GM23338 (cell line): ENCODE results near the gene AP3B2. TPM values are rescaled to one million over a fixed set of nuclear protein-coding genes. Genes with fewer than 3 reads are reported as not detected.

Experiments
- ATAC-seq: fragments of 200-7000 bp; cut with Tn5 transposase; 3 replicates; pipeline ENCODE4 v1.9.1; 2020
- DNase-seq: peaks from one replicate; pipeline ENCODE4 v3.0.0-alpha.2; 2015; ENCODE audit warnings: low spot score
- H2AFZ ChIP-seq: fragments of 200-600 bp; sonication (generic); 2 replicates; pipeline ENCODE4 v1.8.0; 2016; ENCODE audit warnings: antibody characterized with exemption, mild to moderate bottlenecking, moderate library complexity
- H3F3A ChIP-seq: fragments of 200-600 bp; sonication (generic); replicated peaks from 2 replicates; pipeline ENCODE4 v1.8.0; 2017; ENCODE audit warnings: antibody characterized with exemption, mixed run types, low read depth
- H3K27ac ChIP-seq: fragments of 200-600 bp; sonication (generic); 2 replicates; pipeline ENCODE4 v1.6.1; 2016; ENCODE audit warnings: low read depth
- H3K27me3 ChIP-seq: fragments of 200-600 bp; sonication (generic); 2 replicates; pipeline ENCODE4 v1.8.0; 2016; ENCODE audit warnings: mild to moderate bottlenecking, mixed run types, moderate library complexity; ENCODE audit not compliant: insufficient read depth
- H3K36me3 ChIP-seq: fragments of 200-600 bp; sonication (generic); 2 replicates; pipeline ENCODE4 v1.8.0; 2016; ENCODE audit warnings: mild to moderate bottlenecking; ENCODE audit not compliant: insufficient read depth
- H3K4me1 ChIP-seq: fragments of 200-600 bp; sonication (generic); 2 replicates; pipeline ENCODE4 v1.8.0; 2016; ENCODE audit warnings: mild to moderate bottlenecking, moderate library complexity; ENCODE audit not compliant: insufficient read depth
- H3K4me2 ChIP-seq: fragments of 200-600 bp; sonication (generic); 2 replicates; pipeline ENCODE4 v1.7.1; 2017; ENCODE audit warnings: mixed run types
- H3K4me3 ChIP-seq: fragments of 200-600 bp; sonication (generic); 2 replicates; pipeline ENCODE4 v1.6.1; 2016; ENCODE audit warnings: mixed run types
- H3K79me2 ChIP-seq: fragments of 200-600 bp; sonication (generic); replicated peaks from 2 replicates; pipeline ENCODE4 v1.8.0; 2017; ENCODE audit warnings: mild to moderate bottlenecking; ENCODE audit not compliant: insufficient read depth
- H3K9me2 ChIP-seq: fragments of 200-600 bp; sonication (generic); 2 replicates; pipeline ENCODE4 v1.8.0; 2017; ENCODE audit not compliant: insufficient read depth
- H4K20me1 ChIP-seq: fragments of 200-600 bp; sonication (generic); replicated peaks from 2 replicates; pipeline ENCODE4 v1.8.0; 2017; ENCODE audit warnings: mild to moderate bottlenecking; ENCODE audit not compliant: insufficient read depth
- H3K27ac Mint-ChIP-seq: 2 replicates; pipeline ENCODE4 v1.8.0; 2020; ENCODE audit warnings: inconsistent platforms, mild to moderate bottlenecking, moderate library complexity, mixed read lengths
- H3K27me3 Mint-ChIP-seq: 3 replicates; pipeline ENCODE4 v1.8.0; 2022; ENCODE audit warnings: low read depth, mild to moderate bottlenecking, moderate library complexity, mixed read lengths, inconsistent platforms; ENCODE audit not compliant: insufficient read depth, poor library complexity
- H3K36me3 Mint-ChIP-seq: 3 replicates; pipeline ENCODE4 v1.8.0; 2021; ENCODE audit warnings: low read depth, mild to moderate bottlenecking, inconsistent platforms, moderate library complexity, mixed read lengths
- H3K4me1 Mint-ChIP-seq: 3 replicates; pipeline ENCODE4 v1.8.0; 2020; ENCODE audit warnings: mild to moderate bottlenecking, inconsistent platforms, mixed read lengths
- H3K4me3 Mint-ChIP-seq: 3 replicates; pipeline ENCODE4 v1.8.0; 2021; ENCODE audit warnings: moderate library complexity, mild to moderate bottlenecking, inconsistent platforms, mixed read lengths
- H3K9me3 Mint-ChIP-seq: 3 replicates; pipeline ENCODE4 v1.8.0; 2020; ENCODE audit warnings: moderate library complexity, mild to moderate bottlenecking, inconsistent platforms, mixed read lengths
- CREB1 ChIP-seq: fragments of 250-450 bp; sonication (Bioruptor Pico); IDR thresholded peaks from 2 replicates; pipeline ENCODE4 v1.5.0; 2020; ENCODE audit warnings: low read depth, mild to moderate bottlenecking, moderate library complexity
- EZH2 ChIP-seq: fragments of 200-600 bp; sonication (generic); IDR thresholded peaks from one replicate; pipeline ENCODE4 v1.8.0; 2017; ENCODE audit warnings: antibody characterized with exemption, mild to moderate bottlenecking, low read depth; ENCODE audit not compliant: unreplicated experiment
- JUNB ChIP-seq: IDR thresholded peaks from one replicate; pipeline ENCODE4 v1.6.1; 2016; ENCODE audit warnings: antibody characterized with exemption; ENCODE audit not compliant: unreplicated experiment
- NANOG ChIP-seq: IDR thresholded peaks from 2 replicates; pipeline ENCODE4 v1.6.1; 2016; ENCODE audit warnings: antibody characterized with exemption, borderline replicate concordance
- POLR2AphosphoS5 ChIP-seq: IDR thresholded peaks from 2 replicates; pipeline ENCODE4 v1.6.1; 2016; ENCODE audit warnings: antibody characterized with exemption, low read depth
- STAT1 ChIP-seq: IDR thresholded peaks from one replicate; pipeline ENCODE4 v1.6.1; 2016; ENCODE audit warnings: antibody characterized with exemption; ENCODE audit not compliant: unreplicated experiment
- ZNF114 ChIP-seq: fragments of 250-450 bp; sonication (Bioruptor Pico); IDR thresholded peaks from 2 replicates; pipeline ENCODE4 v1.5.0; 2020; ENCODE audit warnings: mild to moderate bottlenecking, moderate library complexity
- ZNF331 ChIP-seq: fragments of 250-450 bp; sonication (Bioruptor Pico); IDR thresholded peaks from 2 replicates; pipeline ENCODE4 v1.5.0; 2020; ENCODE audit warnings: low read depth, mild to moderate bottlenecking, moderate library complexity
- polyA plus RNA-seq: library from polyadenylated mRNA; unstranded; fragments of >200 nt; fragmentation: Nextera tagmentation; extraction: Ambion mirVana; gene quantifications from 2 replicates; pipeline ENCODE4 v1.2.1, GENCODE V29; 2016
- total RNA-seq: library from RNA; depleted of rRNA; stranded (reverse); fragments of >200 nt; shearing (Covaris generic); gene quantifications from 2 replicates; pipeline ENCODE4 v1.2.3, GENCODE V29; 2014
- TF ChIP-seq, protein P1 (sequence below): IDR thresholded peaks from 2 replicates; pipeline ENCODE4 v1.6.1; 2016; ENCODE audit warnings: antibody characterized with exemption
- TF ChIP-seq, protein P2 (sequence below): fragments of 250-450 bp; sonication (Bioruptor Pico); IDR thresholded peaks from 2 replicates; pipeline ENCODE4 v1.5.0; 2020; ENCODE audit warnings: mild to moderate bottlenecking, moderate library complexity
- TF ChIP-seq, protein P3 (sequence below), 2 experiments: fragments of 200-600 bp in 1 of 2; sonication (generic) in 1 of 2; conservative IDR thresholded peaks; 2 replicates each; pipeline versions ENCODE4 v1.5.1 to v1.6.1; 2016 to 2017; ENCODE audit warnings: antibody characterized with exemption in 2 of 2, low read depth in 2 of 2, mild to moderate bottlenecking in 2 of 2, moderate library complexity in 1 of 2

The AP3B2 gene
- total and polyA plus RNA-seq, 2 experiments from 2014 or later: 9.5 to 19.2 TPM

DNA sequence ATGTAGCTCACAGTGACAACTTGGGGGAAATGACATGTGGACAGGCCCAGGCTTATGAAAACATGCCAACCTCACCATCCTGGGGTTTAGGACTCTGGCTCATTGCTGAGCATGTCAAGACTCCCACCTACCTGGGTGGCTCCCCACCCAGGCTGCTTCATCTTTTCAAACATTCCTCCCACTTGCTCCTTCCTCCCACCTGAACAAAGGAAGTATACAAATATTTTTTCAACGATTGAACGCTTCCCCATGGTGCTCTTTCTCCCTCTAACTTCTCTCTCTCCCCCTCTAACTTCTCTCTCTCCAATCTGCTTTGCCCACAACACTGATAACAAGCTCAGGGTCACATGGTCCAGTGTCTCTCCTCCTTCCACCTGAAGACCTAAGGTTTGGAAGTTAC is 34.8 kb downstream of the AP3B2 start:
- no peaks in the 10 kb centered on the region; the same call in 2 of the 3 replicates for H3K4me1 Mint-ChIP-seq
- no peaks in the 10 kb centered on the region for H3K9me3 Mint-ChIP-seq

More for the DNA sequence above, 34.8 kb downstream of the AP3B2 start:
- H3F3A ChIP-seq: no peaks in the 10 kb centered on the region
- no peaks in the 10 kb centered on the region for H3K79me2 ChIP-seq
- H3K27ac ChIP-seq: no peak overlapping the region
- DNase-seq (no peak), ATAC-seq (no peak)
- no peaks in the 10 kb centered on the region for H3K9me2 ChIP-seq
- Mint-ChIP-seq H3K27ac (no peak overlapping the region), H3K36me3 (no peaks in the 10 kb centered on the region), H3K4me3 (no peak overlapping the region), H3K27me3 (peaks cover 3% of the 10 kb centered on the region)
- H3K4me2 ChIP-seq: no peak overlapping the region
- no peaks in the 10 kb centered on the region for H3K36me3 ChIP-seq
- H2AFZ ChIP-seq: no peak overlapping the region
- no peak for TF ChIP-seq CREB1
- TF ChIP-seq, protein P1, sequence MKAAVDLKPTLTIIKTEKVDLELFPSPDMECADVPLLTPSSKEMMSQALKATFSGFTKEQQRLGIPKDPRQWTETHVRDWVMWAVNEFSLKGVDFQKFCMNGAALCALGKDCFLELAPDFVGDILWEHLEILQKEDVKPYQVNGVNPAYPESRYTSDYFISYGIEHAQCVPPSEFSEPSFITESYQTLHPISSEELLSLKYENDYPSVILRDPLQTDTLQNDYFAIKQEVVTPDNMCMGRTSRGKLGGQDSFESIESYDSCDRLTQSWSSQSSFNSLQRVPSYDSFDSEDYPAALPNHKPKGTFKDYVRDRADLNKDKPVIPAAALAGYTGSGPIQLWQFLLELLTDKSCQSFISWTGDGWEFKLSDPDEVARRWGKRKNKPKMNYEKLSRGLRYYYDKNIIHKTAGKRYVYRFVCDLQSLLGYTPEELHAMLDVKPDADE: no peak
- TF ChIP-seq STAT1: no peak
- TF ChIP-seq EZH2: no peak
- TF ChIP-seq, protein P2, sequence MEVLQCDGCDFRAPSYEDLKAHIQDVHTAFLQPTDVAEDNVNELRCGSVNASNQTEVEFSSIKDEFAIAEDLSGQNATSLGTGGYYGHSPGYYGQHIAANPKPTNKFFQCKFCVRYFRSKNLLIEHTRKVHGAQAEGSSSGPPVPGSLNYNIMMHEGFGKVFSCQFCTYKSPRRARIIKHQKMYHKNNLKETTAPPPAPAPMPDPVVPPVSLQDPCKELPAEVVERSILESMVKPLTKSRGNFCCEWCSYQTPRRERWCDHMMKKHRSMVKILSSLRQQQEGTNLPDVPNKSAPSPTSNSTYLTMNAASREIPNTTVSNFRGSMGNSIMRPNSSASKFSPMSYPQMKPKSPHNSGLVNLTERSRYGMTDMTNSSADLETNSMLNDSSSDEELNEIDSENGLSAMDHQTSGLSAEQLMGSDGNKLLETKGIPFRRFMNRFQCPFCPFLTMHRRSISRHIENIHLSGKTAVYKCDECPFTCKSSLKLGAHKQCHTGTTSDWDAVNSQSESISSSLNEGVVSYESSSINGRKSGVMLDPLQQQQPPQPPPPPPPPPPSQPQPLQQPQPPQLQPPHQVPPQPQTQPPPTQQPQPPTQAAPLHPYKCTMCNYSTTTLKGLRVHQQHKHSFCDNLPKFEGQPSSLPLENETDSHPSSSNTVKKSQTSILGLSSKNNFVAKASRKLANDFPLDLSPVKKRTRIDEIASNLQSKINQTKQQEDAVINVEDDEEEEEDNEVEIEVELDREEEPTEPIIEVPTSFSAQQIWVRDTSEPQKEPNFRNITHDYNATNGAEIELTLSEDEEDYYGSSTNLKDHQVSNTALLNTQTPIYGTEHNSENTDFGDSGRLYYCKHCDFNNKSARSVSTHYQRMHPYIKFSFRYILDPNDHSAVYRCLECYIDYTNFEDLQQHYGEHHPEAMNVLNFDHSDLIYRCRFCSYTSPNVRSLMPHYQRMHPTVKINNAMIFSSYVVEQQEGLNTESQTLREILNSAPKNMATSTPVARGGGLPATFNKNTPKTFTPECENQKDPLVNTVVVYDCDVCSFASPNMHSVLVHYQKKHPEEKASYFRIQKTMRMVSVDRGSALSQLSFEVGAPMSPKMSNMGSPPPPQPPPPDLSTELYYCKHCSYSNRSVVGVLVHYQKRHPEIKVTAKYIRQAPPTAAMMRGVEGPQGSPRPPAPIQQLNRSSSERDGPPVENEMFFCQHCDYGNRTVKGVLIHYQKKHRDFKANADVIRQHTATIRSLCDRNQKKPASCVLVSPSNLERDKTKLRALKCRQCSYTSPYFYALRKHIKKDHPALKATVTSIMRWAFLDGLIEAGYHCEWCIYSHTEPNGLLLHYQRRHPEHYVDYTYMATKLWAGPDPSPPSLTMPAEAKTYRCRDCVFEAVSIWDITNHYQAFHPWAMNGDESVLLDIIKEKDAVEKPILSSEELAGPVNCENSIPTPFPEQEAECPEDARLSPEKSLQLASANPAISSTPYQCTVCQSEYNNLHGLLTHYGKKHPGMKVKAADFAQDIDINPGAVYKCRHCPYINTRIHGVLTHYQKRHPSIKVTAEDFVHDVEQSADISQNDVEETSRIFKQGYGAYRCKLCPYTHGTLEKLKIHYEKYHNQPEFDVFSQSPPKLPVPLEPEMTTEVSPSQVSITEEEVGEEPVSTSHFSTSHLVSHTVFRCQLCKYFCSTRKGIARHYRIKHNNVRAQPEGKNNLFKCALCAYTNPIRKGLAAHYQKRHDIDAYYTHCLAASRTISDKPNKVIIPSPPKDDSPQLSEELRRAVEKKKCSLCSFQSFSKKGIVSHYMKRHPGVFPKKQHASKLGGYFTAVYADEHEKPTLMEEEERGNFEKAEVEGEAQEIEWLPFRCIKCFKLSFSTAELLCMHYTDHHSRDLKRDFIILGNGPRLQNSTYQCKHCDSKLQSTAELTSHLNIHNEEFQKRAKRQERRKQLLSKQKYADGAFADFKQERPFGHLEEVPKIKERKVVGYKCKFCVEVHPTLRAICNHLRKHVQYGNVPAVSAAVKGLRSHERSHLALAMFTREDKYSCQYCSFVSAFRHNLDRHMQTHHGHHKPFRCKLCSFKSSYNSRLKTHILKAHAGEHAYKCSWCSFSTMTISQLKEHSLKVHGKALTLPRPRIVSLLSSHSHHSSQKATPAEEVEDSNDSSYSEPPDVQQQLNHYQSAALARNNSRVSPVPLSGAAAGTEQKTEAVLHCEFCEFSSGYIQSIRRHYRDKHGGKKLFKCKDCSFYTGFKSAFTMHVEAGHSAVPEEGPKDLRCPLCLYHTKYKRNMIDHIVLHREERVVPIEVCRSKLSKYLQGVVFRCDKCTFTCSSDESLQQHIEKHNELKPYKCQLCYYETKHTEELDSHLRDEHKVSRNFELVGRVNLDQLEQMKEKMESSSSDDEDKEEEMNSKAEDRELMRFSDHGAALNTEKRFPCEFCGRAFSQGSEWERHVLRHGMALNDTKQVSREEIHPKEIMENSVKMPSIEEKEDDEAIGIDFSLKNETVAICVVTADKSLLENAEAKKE (CRISPR knock-in tag): no peak
- no peak for TF ChIP-seq NANOG
- no peak for TF ChIP-seq POLR2AphosphoS5
- no peak for TF ChIP-seq ZNF114 (CRISPR knock-in tag)
- no peak for TF ChIP-seq JUNB
- TF ChIP-seq, protein P3, sequence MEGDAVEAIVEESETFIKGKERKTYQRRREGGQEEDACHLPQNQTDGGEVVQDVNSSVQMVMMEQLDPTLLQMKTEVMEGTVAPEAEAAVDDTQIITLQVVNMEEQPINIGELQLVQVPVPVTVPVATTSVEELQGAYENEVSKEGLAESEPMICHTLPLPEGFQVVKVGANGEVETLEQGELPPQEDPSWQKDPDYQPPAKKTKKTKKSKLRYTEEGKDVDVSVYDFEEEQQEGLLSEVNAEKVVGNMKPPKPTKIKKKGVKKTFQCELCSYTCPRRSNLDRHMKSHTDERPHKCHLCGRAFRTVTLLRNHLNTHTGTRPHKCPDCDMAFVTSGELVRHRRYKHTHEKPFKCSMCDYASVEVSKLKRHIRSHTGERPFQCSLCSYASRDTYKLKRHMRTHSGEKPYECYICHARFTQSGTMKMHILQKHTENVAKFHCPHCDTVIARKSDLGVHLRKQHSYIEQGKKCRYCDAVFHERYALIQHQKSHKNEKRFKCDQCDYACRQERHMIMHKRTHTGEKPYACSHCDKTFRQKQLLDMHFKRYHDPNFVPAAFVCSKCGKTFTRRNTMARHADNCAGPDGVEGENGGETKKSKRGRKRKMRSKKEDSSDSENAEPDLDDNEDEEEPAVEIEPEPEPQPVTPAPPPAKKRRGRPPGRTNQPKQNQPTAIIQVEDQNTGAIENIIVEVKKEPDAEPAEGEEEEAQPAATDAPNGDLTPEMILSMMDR (conservative IDR thresholded peaks at IDR 0.05; ENCODE audit: low read depth in 2 of 2): no peak
- TF ChIP-seq ZNF331 (CRISPR knock-in tag): no peak
- H3K4me1 ChIP-seq: no peaks in the 10 kb centered on the region
- H3K27me3 ChIP-seq: no peaks in the 10 kb centered on the region
- no peak overlapping the region for H3K4me3 ChIP-seq
- H4K20me1 ChIP-seq: no peaks in the 10 kb centered on the region; the same call in 1 of the 2 replicates
